HG02678 (cell line): ENCODE data around the gene CEP68.
A peak's percentile ranks its signal among the peaks of the same experiment; 100 is the strongest.
"Not testable (repeated sequence)": the region's sequence is repeated elsewhere in the genome, so short reads cannot be mapped to it uniquely, and the experiment has no call there.

Experiments
- ATAC-seq: cut with Tn5 transposase; IDR thresholded peaks from one replicate; pipeline ENCODE4 v1.9.1; 2021; ENCODE audit warnings: mild to moderate bottlenecking, moderate library complexity; ENCODE audit not compliant: unreplicated experiment

CEP68 gene

GRCh38 chr2:65031341-65032018 lies 24.7 kb upstream of the CEP68 start:
- ATAC-seq: peak; percentile 47

GRCh38 chr2:65032019-65032975 lies 23.9 kb upstream of the CEP68 start:
- ATAC-seq: no peak

GRCh38 chr2:65033178-65033577 lies 23.0 kb upstream of the CEP68 start:
- ATAC-seq: no peak

GRCh38 chr2:65033667-65034066 lies 22.5 kb upstream of the CEP68 start:
- ATAC-seq: not testable (repeated sequence)

GRCh38 chr2:65035351-65035943 lies 20.8 kb upstream of the CEP68 start:
- no peak for ATAC-seq

- ATAC-seq: no peak
Measured at GRCh38 chr2:65037178-65037577, 19.0 kb upstream of the CEP68 start.

GRCh38 chr2:65039640-65040039 lies 16.6 kb upstream of the CEP68 start:
- no peak for ATAC-seq

- peak; percentile 77 for ATAC-seq
Measured at GRCh38 chr2:65040400-65041261, 15.6 kb upstream of the CEP68 start.

GRCh38 chr2:65043001-65043400 lies 13.2 kb upstream of the CEP68 start:
- ATAC-seq: no peak

GRCh38 chr2:65044097-65044735 lies 12.0 kb upstream of the CEP68 start:
- no peak for ATAC-seq

- ATAC-seq: no peak
Measured at GRCh38 chr2:65045651-65046050, 10.6 kb upstream of the CEP68 start.

GRCh38 chr2:65046633-65047407 lies 9.4 kb upstream of the CEP68 start:
- ATAC-seq: no peak

- no peak for ATAC-seq
Measured at GRCh38 chr2:65049010-65049639, 7.1 kb upstream of the CEP68 start.

- no peak for ATAC-seq
Measured at GRCh38 chr2:65050931-65051330, 5.3 kb upstream of the CEP68 start.

GRCh38 chr2:65053199-65053598 lies 3.0 kb upstream of the CEP68 start:
- ATAC-seq: peak; percentile 50

- no peak for ATAC-seq
Measured at GRCh38 chr2:65054749-65055421, 1.3 kb upstream of the CEP68 start.

- ATAC-seq: peak; percentile 29
Measured at GRCh38 chr2:65055422-65056214, 598 bp upstream of the CEP68 start.

- no peak for ATAC-seq
Measured at GRCh38 chr2:65057054-65057375, 799 bp downstream of the CEP68 start.
